ENCODE measurements around the gene TBC1D20.
"Not testable (repeated sequence)": the region's sequence is repeated elsewhere in the genome, so short reads cannot be mapped to it uniquely, and the experiment has no call there.

The TBC1D20 gene

GRCh38 chr20:462199-462991 is at the start of gene TBC1D20:
TSS of gene TBC1D20 (minus strand) at chr20:462533. CDS start at chr20:462405, 128 bp downstream.
- Histone ChIP-seq H3K9ac (ENCODE audit: low read length) (peak within 1 kb of the TSS; percentile 57), H3K4me3 (ENCODE audit: low read depth in 1 of 2, low read length in 2 of 2) (peak within 1 kb of the TSS; percentile 67 to 79), H3K4me1 (ENCODE audit: insufficient read depth, low read length) (peaks cover 31% of the 10 kb centered on the region), H3K36me3 (ENCODE audit: insufficient read depth, low read length) (no peaks in the 10 kb centered on the region), H3K27ac (ENCODE audit: low read depth, low read length) (peak within 1 kb of the TSS; percentile 78), H3K9me3 (ENCODE audit: low read length) (no peaks in the 10 kb centered on the region), H3K27me3 (ENCODE audit: control insufficient read depth in 1 of 2, insufficient read depth in 2 of 2, low read length in 2 of 2) (no peaks in the 10 kb centered on the region)

- H3K4me3 ChIP-seq (ENCODE audit: low read depth in 1 of 2, low read length in 2 of 2); H3K27ac ChIP-seq (ENCODE audit: low read depth, low read length); H3K27me3 ChIP-seq (ENCODE audit: control insufficient read depth in 1 of 2, insufficient read depth in 2 of 2, low read length in 2 of 2); H3K9ac ChIP-seq (ENCODE audit: low read length); H3K9me3 ChIP-seq (ENCODE audit: low read length): not testable (repeated sequence)
- Histone ChIP-seq H3K36me3 (ENCODE audit: insufficient read depth, low read length) (peaks cover 18% of the 10 kb centered on the region), H3K4me1 (ENCODE audit: insufficient read depth, low read length) (peaks cover 14% of the 10 kb centered on the region)
Observed at GRCh38 chr20:510328-511057, 48.2 kb upstream of the TBC1D20 start.

GRCh38 chr20:508364-508787 is 46.0 kb upstream of the TBC1D20 start:
- H3K27me3 ChIP-seq (ENCODE audit: control insufficient read depth in 1 of 2, insufficient read depth in 2 of 2, low read length in 2 of 2); H3K27ac ChIP-seq (ENCODE audit: low read depth, low read length); H3K9me3 ChIP-seq (ENCODE audit: low read length); H3K4me3 ChIP-seq (ENCODE audit: low read depth in 1 of 2, low read length in 2 of 2); H3K9ac ChIP-seq (ENCODE audit: low read length): not testable (repeated sequence)
- H3K4me1 ChIP-seq (ENCODE audit: insufficient read depth, low read length) = peaks cover 14% of the 10 kb centered on the region
- H3K36me3 ChIP-seq (ENCODE audit: insufficient read depth, low read length) = peaks cover 30% of the 10 kb centered on the region

- H3K27ac ChIP-seq (ENCODE audit: low read depth, low read length) = no peak overlapping the region
- no peaks in the 10 kb centered on the region for H3K9me3 ChIP-seq (ENCODE audit: low read length)
- no peaks in the 10 kb centered on the region for H3K27me3 ChIP-seq (ENCODE audit: control insufficient read depth in 1 of 2, insufficient read depth in 2 of 2, low read length in 2 of 2)
- no peak overlapping the region for H3K9ac ChIP-seq (ENCODE audit: low read length)
- H3K4me1 ChIP-seq (ENCODE audit: insufficient read depth, low read length) = peaks cover 14% of the 10 kb centered on the region
- H3K4me3 ChIP-seq (ENCODE audit: low read depth in 1 of 2, low read length in 2 of 2) = no peak overlapping the region
- peaks cover 35% of the 10 kb centered on the region for H3K36me3 ChIP-seq (ENCODE audit: insufficient read depth, low read length)
Observed at GRCh38 chr20:507761-508332, 45.5 kb upstream of the TBC1D20 start.

- H3K27me3 ChIP-seq (ENCODE audit: control insufficient read depth in 1 of 2, insufficient read depth in 2 of 2, low read length in 2 of 2) = no peaks in the 10 kb centered on the region
- H3K4me1 ChIP-seq (ENCODE audit: insufficient read depth, low read length) = peaks cover 14% of the 10 kb centered on the region
- H3K9ac ChIP-seq (ENCODE audit: low read length) = no peak overlapping the region
- no peak overlapping the region for H3K4me3 ChIP-seq (ENCODE audit: low read depth in 1 of 2, low read length in 2 of 2)
- no peaks in the 10 kb centered on the region for H3K9me3 ChIP-seq (ENCODE audit: low read length)
- peaks cover 41% of the 10 kb centered on the region for H3K36me3 ChIP-seq (ENCODE audit: insufficient read depth, low read length)
- no peak overlapping the region for H3K27ac ChIP-seq (ENCODE audit: low read depth, low read length)
Observed at GRCh38 chr20:507006-507758, 44.8 kb upstream of the TBC1D20 start.

- Histone ChIP-seq H3K36me3 (ENCODE audit: insufficient read depth, low read length) (peaks cover 54% of the 10 kb centered on the region), H3K4me1 (ENCODE audit: insufficient read depth, low read length) (peaks cover 10% of the 10 kb centered on the region)
Observed at GRCh38 chr20:504632-505075, 42.3 kb upstream of the TBC1D20 start.

GRCh38 chr20:503048-503737 is 40.9 kb upstream of the TBC1D20 start:
- no peak overlapping the region for H3K27ac ChIP-seq (ENCODE audit: low read depth, low read length)
- H3K9me3 ChIP-seq (ENCODE audit: low read length) = no peaks in the 10 kb centered on the region

More at GRCh38 chr20:504632-505075, 42.3 kb upstream of the TBC1D20 start:
- Histone ChIP-seq H3K4me3 (ENCODE audit: low read depth in 1 of 2, low read length in 2 of 2) (no peak overlapping the region), H3K27ac (ENCODE audit: low read depth, low read length) (no peak overlapping the region), H3K9ac (ENCODE audit: low read length) (no peak overlapping the region), H3K9me3 (ENCODE audit: low read length) (no peaks in the 10 kb centered on the region), H3K27me3 (ENCODE audit: control insufficient read depth in 1 of 2, insufficient read depth in 2 of 2, low read length in 2 of 2) (no peaks in the 10 kb centered on the region)

GRCh38 chr20:497979-498378 is 35.6 kb upstream of the TBC1D20 start:
- H3K9me3 ChIP-seq (ENCODE audit: low read length) = no peaks in the 10 kb centered on the region
- H3K27me3 ChIP-seq (ENCODE audit: control insufficient read depth in 1 of 2, insufficient read depth in 2 of 2, low read length in 2 of 2) = no peaks in the 10 kb centered on the region
- no peak overlapping the region for H3K27ac ChIP-seq (ENCODE audit: low read depth, low read length)
- H3K9ac ChIP-seq (ENCODE audit: low read length) = no peak overlapping the region
- H3K4me1 ChIP-seq (ENCODE audit: insufficient read depth, low read length) = no peaks in the 10 kb centered on the region
- H3K4me3 ChIP-seq (ENCODE audit: low read depth in 1 of 2, low read length in 2 of 2) = no peak overlapping the region
- peaks cover 69% of the 10 kb centered on the region for H3K36me3 ChIP-seq (ENCODE audit: insufficient read depth, low read length)

More at GRCh38 chr20:503048-503737, 40.9 kb upstream of the TBC1D20 start:
- peaks cover 5% of the 10 kb centered on the region for H3K4me1 ChIP-seq (ENCODE audit: insufficient read depth, low read length)
- peaks cover 69% of the 10 kb centered on the region for H3K36me3 ChIP-seq (ENCODE audit: insufficient read depth, low read length)
- H3K9ac ChIP-seq (ENCODE audit: low read length) = no peak overlapping the region
- no peaks in the 10 kb centered on the region for H3K27me3 ChIP-seq (ENCODE audit: control insufficient read depth in 1 of 2, insufficient read depth in 2 of 2, low read length in 2 of 2)
- H3K4me3 ChIP-seq (ENCODE audit: low read depth in 1 of 2, low read length in 2 of 2) = no peak overlapping the region

GRCh38 chr20:496126-496696 is 33.9 kb upstream of the TBC1D20 start:
- Histone ChIP-seq H3K9ac (ENCODE audit: low read length) (no peak overlapping the region), H3K36me3 (ENCODE audit: insufficient read depth, low read length) (peaks cover 70% of the 10 kb centered on the region), H3K9me3 (ENCODE audit: low read length) (no peaks in the 10 kb centered on the region), H3K27me3 (ENCODE audit: control insufficient read depth in 1 of 2, insufficient read depth in 2 of 2, low read length in 2 of 2) (no peaks in the 10 kb centered on the region), H3K4me3 (ENCODE audit: low read depth in 1 of 2, low read length in 2 of 2) (no peak overlapping the region), H3K4me1 (ENCODE audit: insufficient read depth, low read length) (no peaks in the 10 kb centered on the region), H3K27ac (ENCODE audit: low read depth, low read length) (no peak overlapping the region)

GRCh38 chr20:492159-492558 is 29.8 kb upstream of the TBC1D20 start:
- Histone ChIP-seq H3K4me1 (ENCODE audit: insufficient read depth, low read length) (no peaks in the 10 kb centered on the region), H3K27me3 (ENCODE audit: control insufficient read depth in 1 of 2, insufficient read depth in 2 of 2, low read length in 2 of 2) (no peaks in the 10 kb centered on the region), H3K27ac (ENCODE audit: low read depth, low read length) (no peak overlapping the region), H3K4me3 (ENCODE audit: low read depth in 1 of 2, low read length in 2 of 2) (no peak overlapping the region), H3K9me3 (ENCODE audit: low read length) (no peaks in the 10 kb centered on the region), H3K36me3 (ENCODE audit: insufficient read depth, low read length) (peaks cover 68% of the 10 kb centered on the region), H3K9ac (ENCODE audit: low read length) (no peak overlapping the region)

Data from muscle layer of colon (tissue), 2 donors.